Fibroblast of the aortic adventitia (primary cell): ENCODE results near the gene SMC1B. TPM values are rescaled to one million over a fixed set of nuclear protein-coding genes. Genes with fewer than 3 reads are reported as not detected.

Source experiments
- DNase-seq: peaks from one replicate; pipeline ENCODE4 v3.0.0-alpha.2; 2010; ENCODE audit warnings: low read depth
- H3K4me3 ChIP-seq: 2 replicates; pipeline ENCODE4 v1.5.1; 2011; ENCODE audit warnings: low read depth, mild to moderate bottlenecking, control low read depth, low read length, moderate library complexity
- total RNA-seq: library from RNA; depleted of rRNA; stranded (reverse); fragments of >200 nt; gene quantifications from 2 replicates; pipeline ENCODE4 v1.2.3, GENCODE V29; 2012; ENCODE audit warnings: low replicate concordance
- TF ChIP-seq, protein P1 (sequence below): IDR thresholded peaks from 2 replicates; pipeline ENCODE4 v1.5.1; 2011; ENCODE audit warnings: mild to moderate bottlenecking, low read length, control low read depth, inconsistent platforms; ENCODE audit not compliant: insufficient read depth

The SMC1B gene
- total RNA-seq, 1 donor: 0.09 TPM

DNA sequence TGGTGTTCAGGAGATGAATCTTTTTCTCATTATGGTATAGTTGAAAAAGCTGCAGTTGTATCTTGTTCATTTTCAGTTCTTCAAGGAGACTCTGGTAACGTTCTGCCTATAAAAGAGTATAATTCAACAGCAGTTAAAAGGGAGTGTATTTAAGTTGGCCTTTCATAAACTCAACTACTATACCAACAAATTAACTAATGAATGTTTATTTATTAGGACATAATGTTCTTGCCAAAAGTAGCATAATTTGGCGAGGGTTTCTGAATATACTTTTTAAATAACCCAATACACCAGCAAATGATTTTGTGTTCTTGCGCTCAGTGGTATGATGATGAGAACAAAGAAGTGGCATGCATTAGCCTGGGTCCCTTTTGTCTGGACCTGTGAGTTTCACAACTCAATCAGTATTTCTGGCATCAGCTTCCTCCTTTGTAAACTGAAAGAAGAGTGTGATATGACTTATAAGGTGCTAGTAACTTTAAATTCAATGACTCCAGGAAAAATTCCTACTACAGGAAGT, 10.9 kb downstream of the SMC1B start:
- no peak overlapping the region for H3K4me3 ChIP-seq
- TF ChIP-seq, protein P1, sequence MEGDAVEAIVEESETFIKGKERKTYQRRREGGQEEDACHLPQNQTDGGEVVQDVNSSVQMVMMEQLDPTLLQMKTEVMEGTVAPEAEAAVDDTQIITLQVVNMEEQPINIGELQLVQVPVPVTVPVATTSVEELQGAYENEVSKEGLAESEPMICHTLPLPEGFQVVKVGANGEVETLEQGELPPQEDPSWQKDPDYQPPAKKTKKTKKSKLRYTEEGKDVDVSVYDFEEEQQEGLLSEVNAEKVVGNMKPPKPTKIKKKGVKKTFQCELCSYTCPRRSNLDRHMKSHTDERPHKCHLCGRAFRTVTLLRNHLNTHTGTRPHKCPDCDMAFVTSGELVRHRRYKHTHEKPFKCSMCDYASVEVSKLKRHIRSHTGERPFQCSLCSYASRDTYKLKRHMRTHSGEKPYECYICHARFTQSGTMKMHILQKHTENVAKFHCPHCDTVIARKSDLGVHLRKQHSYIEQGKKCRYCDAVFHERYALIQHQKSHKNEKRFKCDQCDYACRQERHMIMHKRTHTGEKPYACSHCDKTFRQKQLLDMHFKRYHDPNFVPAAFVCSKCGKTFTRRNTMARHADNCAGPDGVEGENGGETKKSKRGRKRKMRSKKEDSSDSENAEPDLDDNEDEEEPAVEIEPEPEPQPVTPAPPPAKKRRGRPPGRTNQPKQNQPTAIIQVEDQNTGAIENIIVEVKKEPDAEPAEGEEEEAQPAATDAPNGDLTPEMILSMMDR: no peak
- DNase-seq: no peak

DNA sequence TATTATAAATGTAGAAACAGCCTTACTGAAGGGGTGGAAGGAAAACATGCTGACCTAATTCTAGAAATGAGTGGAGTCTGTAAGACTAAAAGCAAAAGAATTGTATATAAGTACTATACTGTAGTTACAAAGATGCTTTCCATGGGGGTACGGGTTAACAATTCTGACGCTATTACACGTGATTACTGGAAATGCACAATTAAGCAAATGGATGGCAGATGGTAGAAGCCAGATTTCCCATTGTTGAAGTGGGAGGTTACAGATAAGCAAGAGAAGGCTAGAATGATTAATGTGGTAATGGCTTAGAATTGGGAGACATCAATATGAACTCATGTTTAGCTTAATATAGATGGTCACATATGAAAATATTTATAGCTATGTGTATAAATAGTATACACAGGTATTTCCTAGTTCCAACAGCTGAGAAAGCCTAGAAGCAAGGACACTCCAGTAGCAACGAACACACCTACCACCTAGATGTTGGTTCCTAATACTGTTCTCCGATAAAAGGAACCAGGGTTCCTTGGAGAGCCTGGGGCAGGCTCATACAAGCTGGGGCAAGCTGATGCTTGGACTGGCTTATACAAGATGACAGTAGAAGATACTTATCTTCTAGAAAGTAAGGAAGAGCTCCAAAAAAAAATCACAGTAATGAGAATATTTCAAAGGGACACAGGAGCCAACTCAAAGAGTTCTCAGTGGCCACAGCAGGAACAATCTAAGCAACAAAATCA, 13.5 kb downstream of the SMC1B start:
- TF ChIP-seq, protein P1: no peak
- DNase-seq: no peak
- no peak overlapping the region for H3K4me3 ChIP-seq

DNA sequence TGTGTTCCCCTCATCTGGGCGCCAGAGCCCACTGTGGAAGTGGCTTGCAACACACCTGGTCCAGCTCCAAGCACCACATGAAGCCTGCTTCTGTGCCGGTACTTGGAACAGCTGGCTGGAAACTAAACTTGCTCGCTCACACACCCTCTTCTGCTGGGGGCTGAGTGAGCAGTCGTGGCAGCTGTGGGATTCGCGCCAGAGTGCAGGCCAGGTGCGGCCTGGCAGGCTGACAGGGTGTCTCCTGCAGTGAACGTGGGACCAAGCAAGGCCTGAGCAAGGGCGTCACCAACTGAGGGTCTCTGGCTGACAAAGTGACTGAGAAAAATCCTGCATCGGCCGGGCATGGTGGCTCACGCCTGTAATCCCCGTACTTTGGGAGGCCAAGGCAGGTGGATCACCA, 15.2 kb downstream of the SMC1B start:
- no peak overlapping the region for H3K4me3 ChIP-seq
- no peak for DNase-seq
- TF ChIP-seq, protein P1: no peak

DNA sequence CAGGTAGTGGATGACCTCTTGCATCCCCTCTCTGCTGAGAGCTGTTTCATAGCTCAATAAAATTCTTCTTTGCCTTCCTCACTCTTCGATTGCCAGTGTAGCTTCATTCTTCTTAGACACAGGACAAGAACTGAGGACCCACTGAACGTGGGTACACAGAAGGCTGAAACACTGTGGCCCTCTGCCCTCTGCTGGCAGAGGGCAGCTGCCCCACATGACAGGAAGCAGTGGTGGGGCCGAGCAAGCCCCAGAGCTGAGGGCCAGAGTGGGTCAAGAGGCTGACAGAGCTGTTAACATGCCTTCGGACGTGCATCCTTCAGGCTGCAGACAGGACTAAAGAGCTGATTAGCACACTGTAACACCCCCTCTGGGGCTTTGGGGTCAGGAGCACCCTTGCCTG, 15.6 kb downstream of the SMC1B start:
- TF ChIP-seq, protein P1: no peak
- no peak overlapping the region for H3K4me3 ChIP-seq
- DNase-seq: no peak

DNA sequence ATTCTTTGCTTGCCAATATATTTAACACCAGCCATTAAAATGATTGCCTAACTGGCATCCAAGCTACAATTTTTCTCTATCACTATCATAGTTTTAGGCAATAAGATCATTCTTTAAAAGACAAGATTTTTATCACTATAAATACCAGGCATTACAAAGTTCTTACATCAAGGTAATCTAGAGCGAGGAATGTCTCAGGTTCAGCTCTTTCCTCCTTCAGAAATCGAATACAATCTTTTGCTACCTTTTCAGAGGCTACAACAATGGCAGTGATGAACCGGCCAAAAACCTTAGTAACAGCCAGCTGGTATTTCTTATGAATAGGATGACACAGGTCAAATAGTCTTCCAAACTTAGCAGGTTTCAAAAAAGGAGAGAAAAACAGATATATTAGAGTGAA, 23.9 kb downstream of the SMC1B start:
- no peak overlapping the region for H3K4me3 ChIP-seq
- DNase-seq: no peak
- TF ChIP-seq, protein P1: no peak

DNA sequence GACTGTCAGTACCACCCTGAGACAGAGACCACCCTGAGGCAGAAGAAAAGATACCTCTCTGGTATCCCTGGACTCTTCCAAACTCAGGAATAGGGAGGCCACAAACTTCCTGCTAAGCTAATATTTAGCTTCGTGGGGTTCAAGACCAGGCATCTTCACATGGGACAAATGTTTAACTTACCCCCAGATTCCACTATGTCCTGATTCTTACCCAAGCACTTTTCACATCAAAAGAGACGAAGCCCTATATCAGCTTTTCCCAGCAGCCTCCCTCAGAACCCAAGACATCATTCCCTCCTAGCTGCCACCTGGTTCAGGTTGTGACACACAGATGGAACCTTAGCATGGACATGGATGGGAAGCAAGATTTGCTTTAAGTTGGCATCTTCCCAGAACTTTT, 32.1 kb downstream of the SMC1B start:
- TF ChIP-seq, protein P1: no peak
- no peak overlapping the region for H3K4me3 ChIP-seq
- DNase-seq: no peak
